RKO (cell line): ENCODE measurements around the gene SCNN1A.

Experiments used
- DNase-seq: peaks from one replicate; pipeline ENCODE4 v3.0.0-alpha.2; 2016; ENCODE audit warnings: low spot score

The SCNN1A gene

GRCh38 chr12:6368906-6369525 lies 6.3 kb downstream of the SCNN1A start:
- DNase-seq = no peak

GRCh38 chr12:6367969-6368892 lies 7.1 kb downstream of the SCNN1A start:
- DNase-seq = no peak

- peak; percentile 69 for DNase-seq
Observed at GRCh38 chr12:6367065-6367968, 8.0 kb downstream of the SCNN1A start.

- DNase-seq = no peak
Observed at GRCh38 chr12:6364044-6364374, 11.4 kb downstream of the SCNN1A start.

- no peak for DNase-seq
Observed at GRCh38 chr12:6363330-6364043, 11.9 kb downstream of the SCNN1A start.

GRCh38 chr12:6363010-6363329 lies 12.4 kb downstream of the SCNN1A start:
- no peak for DNase-seq

GRCh38 chr12:6362403-6362802 lies 13.0 kb downstream of the SCNN1A start:
- DNase-seq = no peak

GRCh38 chr12:6361834-6362233 lies 13.5 kb downstream of the SCNN1A start:
- DNase-seq = no peak

- no peak for DNase-seq
Observed at GRCh38 chr12:6360578-6361490, 14.5 kb downstream of the SCNN1A start.

GRCh38 chr12:6360080-6360571 lies 15.2 kb downstream of the SCNN1A start:
- DNase-seq = no peak

- no peak for DNase-seq
Observed at GRCh38 chr12:6358881-6359280, 16.5 kb downstream of the SCNN1A start.

- DNase-seq = no peak
Observed at GRCh38 chr12:6356374-6356820, 19.0 kb downstream of the SCNN1A start.

GRCh38 chr12:6355491-6356373 lies 19.6 kb downstream of the SCNN1A start:
- no peak for DNase-seq

- DNase-seq = no peak
Observed at GRCh38 chr12:6354495-6355393, 20.6 kb downstream of the SCNN1A start.

GRCh38 chr12:6352193-6353173 lies 22.9 kb downstream of the SCNN1A start:
- DNase-seq = no peak

GRCh38 chr12:6351622-6352021 lies 23.7 kb downstream of the SCNN1A start:
- no peak for DNase-seq
